K562 (cell line): ENCODE data around the gene NOP14. TPM values are rescaled to one million over a fixed set of nuclear protein-coding genes. Genes with fewer than 3 reads are reported as not detected.

Experiments used
- ATAC-seq: fragments of 200-7000 bp; cut with Tn5 transposase; 3 replicates; pipeline ENCODE4 v1.9.1; 2020; ENCODE audit warnings: moderate library complexity
- BruUV-seq: library from RNA; stranded (reverse); fragments of 400-500 nt; replicated peaks from 2 replicates; lab custom pipeline; 2021; lab: Mats Ljungman, UMichigan
- CTCF ChIA-PET: fragments of 300-600 bp; formaldehyde crosslinking; extraction: SDS; loops from one replicate; lab custom pipeline; 2021; ENCODE audit warnings: low intra/inter-chr PET ratio; lab: Yijun Ruan, JAX
- POLR2A ChIA-PET: fragments of 300-600, 350-650 bp; sonication (Branson Sonifier 250); formaldehyde crosslinking; extraction: SDS; loops from one replicate; lab custom pipeline; 2021; ENCODE audit warnings: antibody characterized with exemption, inconsistent platforms; lab: Yijun Ruan, JAX
- DNase-seq, 4 experiments: peaks; one replicate each; pipeline versions ENCODE4 v3.0.0 to v3.0.0-alpha.2; 2011 to 2018; ENCODE audit warnings: low spot score in 3 of 4, mixed read lengths in 3 of 4; ENCODE audit errors: extremely low read depth in 1 of 4
- FAIRE-seq: peaks from 2 replicates; lab custom pipeline; 2011; peaks lifted over from hg19 to GRCh38; lab: Jason Lieb, UNC
- H2AFZ ChIP-seq: 2 replicates; pipeline ENCODE4 v1.6.0; 2011; ENCODE audit warnings: low read depth, low read length, control low read depth, inconsistent platforms
- H3K27ac ChIP-seq: fragments of 200-600 bp; 3 replicates; pipeline ENCODE4 v1.8.0; 2011; ENCODE audit warnings: low read depth, mild to moderate bottlenecking, control low read depth, inconsistent platforms, low read length, moderate library complexity, mixed read lengths; ENCODE audit errors: extremely low read depth
- H3K27me3 ChIP-seq, 2 experiments: fragments of 300-600 bp in 1 of 2; 2 replicates in 1 of 2; 3 replicates in 1 of 2; pipeline versions ENCODE4 v1.6.0 to v1.8.0; 2011; ENCODE audit warnings: inconsistent platforms in 2 of 2, low read length in 2 of 2, mild to moderate bottlenecking in 1 of 2, mixed read lengths in 1 of 2, moderate library complexity in 1 of 2; ENCODE audit not compliant: control insufficient read depth in 2 of 2, insufficient read depth in 2 of 2
- H3K36me3 ChIP-seq: fragments of 300-600 bp; 3 replicates; pipeline ENCODE4 v1.8.0; 2011; ENCODE audit warnings: mild to moderate bottlenecking, low read length, inconsistent platforms; ENCODE audit not compliant: control insufficient read depth, insufficient read depth
- H3K4me1 ChIP-seq, 2 experiments: fragments of 200-600 bp in 1 of 2; replicated peaks in 1 of 2; 2 replicates in 1 of 2; 3 replicates in 1 of 2; pipeline versions ENCODE4 v1.5.1 to v1.8.0; 2011; ENCODE audit warnings: inconsistent platforms in 2 of 2, low read length in 2 of 2, mild to moderate bottlenecking in 1 of 2, mixed read lengths in 1 of 2, moderate library complexity in 1 of 2; ENCODE audit not compliant: control insufficient read depth in 2 of 2, insufficient read depth in 2 of 2
- H3K4me2 ChIP-seq: 2 replicates; pipeline ENCODE4 v1.6.1; 2011; ENCODE audit warnings: low read length, control low read depth, inconsistent platforms, mixed read lengths; ENCODE audit not compliant: insufficient read depth
- H3K4me3 ChIP-seq: fragments of 200-600 bp; sonication (generic), shearing (Covaris generic); 2 replicates; pipeline ENCODE4 v1.5.1; 2016; ENCODE audit warnings: control low read depth, inconsistent platforms
- H3K79me2 ChIP-seq: fragments of 200-600 bp; 3 replicates; pipeline ENCODE4 v1.8.0; 2011; ENCODE audit warnings: low read length, inconsistent platforms; ENCODE audit not compliant: control insufficient read depth, insufficient read depth
- H3K9ac ChIP-seq, 2 experiments: 2 replicates each; pipeline versions ENCODE4 v1.6.0 to v1.6.1; 2011; ENCODE audit warnings: low read depth in 2 of 2, low read length in 2 of 2, control low read depth in 1 of 2, inconsistent platforms in 1 of 2, mild to moderate bottlenecking in 1 of 2, mixed read lengths in 1 of 2; ENCODE audit not compliant: insufficient read depth in 1 of 2
- H3K9me1 ChIP-seq: one replicate; pipeline ENCODE4 v1.6.0; 2011; ENCODE audit warnings: inconsistent platforms, mild to moderate bottlenecking, low read length, moderate library complexity; ENCODE audit not compliant: control insufficient read depth, insufficient read depth
- H3K9me3 ChIP-seq: replicated peaks from 2 replicates; pipeline ENCODE4 v1.5.1; 2011; ENCODE audit warnings: low read depth, low read length, inconsistent platforms; ENCODE audit not compliant: control insufficient read depth, insufficient read depth
- H4K20me1 ChIP-seq: replicated peaks from 2 replicates; pipeline ENCODE4 v1.6.1; 2011; ENCODE audit warnings: low read length, inconsistent platforms, mixed read lengths; ENCODE audit not compliant: control insufficient read depth, insufficient read depth
- FOXA1 ChIP-seq: fragments of 450-650 bp; IDR thresholded peaks from 2 replicates; pipeline ENCODE4 v1.6.1; 2016; ENCODE audit warnings: mild to moderate bottlenecking, borderline replicate concordance
- POLR2G ChIP-seq: fragments of 200-400 bp; formaldehyde crosslinking; IDR thresholded peaks from 2 replicates; pipeline ENCODE4 v1.6.1; 2017; ENCODE audit warnings: low read depth, mild to moderate bottlenecking, antibody characterized with exemption, low read length, moderate library complexity
- TEAD1 ChIP-seq, 2 experiments: fragments of 450-650 bp in 1 of 2; sonication (generic) in 1 of 2; formaldehyde crosslinking; IDR thresholded peaks; 2 replicates each; pipeline versions ENCODE4 v1.4.0 to v1.8.0; 2020 to 2022; ENCODE audit warnings: mild to moderate bottlenecking in 2 of 2, missing genetic modification reagents in 1 of 2
- WGBS: fragments of 100-300 bp; shearing (Covaris generic); methylation state at CpG from one replicate; pipeline ENCODE4 v1.1.6; 2016; ENCODE audit warnings: low coverage, mixed read lengths; ENCODE audit not compliant: insufficient coverage; ENCODE audit errors: missing lambda C conversion rate; 5-methylcytosine and 5-hydroxymethylcytosine counted together
- in situ Hi-C: fragments of 300-500 bp; cut with MboI; formaldehyde crosslinking; loops from 4 replicates; pipeline ENCODE4 v1.15.0; 2018; ENCODE audit warnings: inconsistent platforms, mixed read lengths
- intact Hi-C: fragments of 100-400 bp; cut with micrococcal nuclease; formaldehyde crosslinking; loops from 2 replicates; pipeline ENCODE4 v1.14.2; 2022
- polyA plus RNA-seq, 8 experiments: library from polyadenylated mRNA; depleted of rRNA in 4 of 8; stranded (reverse) in 5 of 8; unstranded in 3 of 8; fragments of >200 nt; fragmentation: Nextera tagmentation in 2 of 8; fragmentation: Illumina TruSeq in 1 of 8; extraction: Ambion mirVana in 2 of 8; extraction: Trizol in 1 of 8; gene quantifications; 2 replicates each; pipeline versions ENCODE4 v1.2.1 to v1.2.3, GENCODE V29; 2011 to 2014; ENCODE audit warnings: inconsistent platforms in 1 of 8, missing spikeins in 1 of 8
- total RNA-seq, 7 experiments: library from RNA; depleted of rRNA in 6 of 7; stranded (reverse); fragments of >200 nt in 6 of 7; fragmentation: Illumina TruSeq in 2 of 7; extraction: Trizol in 2 of 7; gene quantifications; 2 replicates each; pipeline versions ENCODE4 v1.2.1 to v1.2.3, GENCODE V29; 2011 to 2021; ENCODE audit warnings: low replicate concordance in 1 of 7

NOP14 gene
- total and polyA plus RNA-seq, 9 of the 15 experiments (the other 6 are each of a cell fraction or from before 2014, with no cell fraction given) = 12.7 to 76.0 (median 50.9) TPM

- no peaks in the 10 kb centered on the region for H3K9me1 ChIP-seq
- ATAC-seq (no peak), DNase-seq (no peak), FAIRE-seq (no peak)
- H3K9ac ChIP-seq = no peak overlapping the region; a peak in 1 of 4 replicates
- H3K4me3 ChIP-seq = no peak overlapping the region
- WGBS = 90% methylated on average over 30 of the region's 30 CpGs
- intact Hi-C loops = no loop called here
- no peaks in the 10 kb centered on the region for H3K9me3 ChIP-seq
- TSS peak; percentile 27 for BruUV-seq
- no peaks in the 10 kb centered on the region for H3K79me2 ChIP-seq
- ChIA-PET POLR2A (interaction anchor here (0.5 to 1.3 kb wide), 6 partner anchors 9 to 79 kb away, joined by 3 to 10 read pairs (median 4); partner anchors contain the start of genes GRK4 and NOP14), CTCF (interaction anchor here (0.6 kb wide), 1 partner anchor 10 kb away, joined by 3 read pairs; no protein-coding TSS in a partner anchor)
- H3K36me3 ChIP-seq = peaks cover 96% of the 10 kb centered on the region
- no peak overlapping the region for H2AFZ ChIP-seq
- H4K20me1 ChIP-seq = peaks cover 4% of the 10 kb centered on the region; the same call in 1 of the 2 replicates
- H3K4me2 ChIP-seq = no peak overlapping the region
- TF ChIP-seq POLR2G = peak; percentile 65
- TF ChIP-seq FOXA1 = no peak
- no peak for TF ChIP-seq TEAD1 (CRISPR knock-in tag; IDR thresholded peaks at IDR 0.05)
- peaks cover 0 to 5% of the 10 kb centered on the region in 2 experiments; a peak in 1 of 5 replicates for H3K4me1 ChIP-seq
- no peak overlapping the region for H3K27ac ChIP-seq
- in situ Hi-C loops = no loop called here
- H3K27me3 ChIP-seq = no peaks in the 10 kb centered on the region
Measured at GRCh38 chr4:2944586-2945526, 18.4 kb downstream of the NOP14 start.
